Esophagus muscularis mucosa (tissue), 3 donors: ENCODE measurements around the gene SLC7A8.

Experiments
- EP300 ChIP-seq: sonication (generic); formaldehyde crosslinking; IDR thresholded peaks from one replicate; pipeline ENCODE4 v1.6.1; 2017; ENCODE audit warnings: antibody characterized with exemption
- TF ChIP-seq, protein P1 (sequence below), 3 experiments: fragments of 200-600 bp in 2 of 3; fragments of 450-650 bp in 1 of 3; sonication (generic) in 2 of 3; IDR thresholded peaks; one replicate each; pipeline ENCODE4 v1.5.1; 2017 to 2019; ENCODE audit warnings: antibody characterized with exemption in 3 of 3, mild to moderate bottlenecking in 2 of 3, moderate library complexity in 1 of 3

DNA sequence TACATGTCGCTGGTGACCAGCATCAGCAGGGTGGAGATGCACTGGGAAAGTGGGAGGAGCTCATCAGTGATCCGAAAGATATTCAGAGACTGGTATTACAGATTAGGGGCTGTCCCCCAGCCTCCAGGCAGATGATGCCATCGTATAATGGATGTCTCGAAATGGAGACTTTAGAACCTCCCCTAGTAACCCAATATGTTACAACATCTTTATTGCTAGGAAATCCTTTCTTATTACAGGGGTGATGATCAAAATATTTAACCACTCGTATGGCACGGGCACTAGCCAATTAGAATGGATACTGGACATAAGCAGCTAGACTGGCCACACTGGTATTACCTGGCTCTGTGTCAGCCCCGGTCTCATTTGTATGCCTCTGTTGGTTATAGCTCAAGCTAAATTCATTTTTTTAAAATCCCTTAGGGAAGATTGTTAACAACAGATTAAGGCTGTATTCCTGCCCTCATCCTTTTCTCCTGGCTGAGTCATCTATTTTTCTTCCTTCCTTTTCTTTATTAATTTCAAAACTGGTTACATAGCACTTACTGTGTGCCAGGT lies 53.6 kb downstream of the SLC7A8 start:
- TF ChIP-seq, protein P1, sequence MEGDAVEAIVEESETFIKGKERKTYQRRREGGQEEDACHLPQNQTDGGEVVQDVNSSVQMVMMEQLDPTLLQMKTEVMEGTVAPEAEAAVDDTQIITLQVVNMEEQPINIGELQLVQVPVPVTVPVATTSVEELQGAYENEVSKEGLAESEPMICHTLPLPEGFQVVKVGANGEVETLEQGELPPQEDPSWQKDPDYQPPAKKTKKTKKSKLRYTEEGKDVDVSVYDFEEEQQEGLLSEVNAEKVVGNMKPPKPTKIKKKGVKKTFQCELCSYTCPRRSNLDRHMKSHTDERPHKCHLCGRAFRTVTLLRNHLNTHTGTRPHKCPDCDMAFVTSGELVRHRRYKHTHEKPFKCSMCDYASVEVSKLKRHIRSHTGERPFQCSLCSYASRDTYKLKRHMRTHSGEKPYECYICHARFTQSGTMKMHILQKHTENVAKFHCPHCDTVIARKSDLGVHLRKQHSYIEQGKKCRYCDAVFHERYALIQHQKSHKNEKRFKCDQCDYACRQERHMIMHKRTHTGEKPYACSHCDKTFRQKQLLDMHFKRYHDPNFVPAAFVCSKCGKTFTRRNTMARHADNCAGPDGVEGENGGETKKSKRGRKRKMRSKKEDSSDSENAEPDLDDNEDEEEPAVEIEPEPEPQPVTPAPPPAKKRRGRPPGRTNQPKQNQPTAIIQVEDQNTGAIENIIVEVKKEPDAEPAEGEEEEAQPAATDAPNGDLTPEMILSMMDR (IDR thresholded peaks at IDR 0.05) = no peak
- TF ChIP-seq EP300 = no peak
